Omental fat pad (tissue), 4 donors: ENCODE measurements around the gene MSL2. TPM values are rescaled to one million over a fixed set of nuclear protein-coding genes. Genes with fewer than 3 reads are reported as not detected.
A peak's percentile ranks its signal among the peaks of the same experiment; 100 is the strongest.
"Not testable (repeated sequence)": the region's sequence is repeated elsewhere in the genome, so short reads cannot be mapped to it uniquely, and the experiment has no call there.

Experiments used
- ATAC-seq: fragments of 150-250 bp; one replicate; pipeline ENCODE4 v1.9.1; 2016; ENCODE audit warnings: mild to moderate bottlenecking, moderate library complexity; ENCODE audit not compliant: low FRiP score
- DNase-seq: peaks from one replicate; pipeline ENCODE4 v3.0.0-alpha.2; 2019; ENCODE audit warnings: low spot score
- CTCF ChIP-seq, 3 donors: fragments of 450-650 bp; IDR thresholded peaks; one replicate each; pipeline ENCODE4 v1.5.1; 2016 to 2017; ENCODE audit warnings: antibody characterized with exemption in 3 of 3, mild to moderate bottlenecking in 3 of 3, moderate library complexity in 2 of 3
- total RNA-seq, 4 donors: library from RNA; depleted of rRNA; stranded (reverse); fragments of >200 nt; gene quantifications; one replicate each; pipeline ENCODE4 v1.1.0, GENCODE V29; 2016

The MSL2 gene
- total RNA-seq, 4 donors from 2014 or later: 17.7 to 35.3 (median 30.0) TPM

GRCh38 chr3:136196401-136197158 lies 445 bp upstream of the MSL2 start:
- DNase-seq (peak; percentile 96), ATAC-seq (peak; percentile 92)
- TF ChIP-seq CTCF (IDR thresholded peaks at IDR 0.05): no peak

GRCh38 chr3:136195258-136196063 lies 674 bp downstream of the MSL2 start:
- peak; percentile 63 for ATAC-seq
- peak; percentile 51 for DNase-seq
- TF ChIP-seq CTCF (IDR thresholded peaks at IDR 0.05): no peak

GRCh38 chr3:136194409-136195257 lies 1.5 kb downstream of the MSL2 start:
- ATAC-seq: no peak
- no peak for TF ChIP-seq CTCF (IDR thresholded peaks at IDR 0.05)
- DNase-seq: no peak

GRCh38 chr3:136193278-136194054 lies 2.7 kb downstream of the MSL2 start:
- no peak for TF ChIP-seq CTCF (IDR thresholded peaks at IDR 0.05)
- DNase-seq: no peak
- ATAC-seq: no peak

GRCh38 chr3:136192831-136193230 lies 3.3 kb downstream of the MSL2 start:
- DNase-seq (no peak), ATAC-seq (no peak)
- no peak for TF ChIP-seq CTCF (IDR thresholded peaks at IDR 0.05)

- DNase-seq: not testable (repeated sequence)
Measured at GRCh38 chr3:136192195-136192594, 3.9 kb downstream of the MSL2 start.

More at GRCh38 chr3:136192195-136192594, 3.9 kb downstream of the MSL2 start:
- not testable (repeated sequence) for ATAC-seq
